ENCODE measurements around the gene SLAMF7. TPM values are rescaled to one million over a fixed set of nuclear protein-coding genes. Genes with fewer than 3 reads are reported as not detected.

SLAMF7 gene
- not detected for total RNA-seq

GRCh38 chr1:160739098-160739511 is at the start of gene SLAMF7:
Gene SLAMF7 (plus strand): TSS chr1:160739247. CDS start chr1:160739302, 55 bp downstream.

GRCh38 chr1:160711602-160712311 is 27.3 kb upstream of the SLAMF7 start, which contains the start of gene CD48:
Gene CD48 (minus strand): TSS chr1:160711822. CDS start chr1:160711763, 59 bp downstream.

GRCh38 chr1:160795951-160796383 is 56.9 kb downstream of the SLAMF7 start, which contains the start of gene LY9:
Gene LY9 (plus strand): TSS chr1:160796174. CDS start chr1:160796188, 14 bp downstream.

Other genes with a start within 250 kb of the SLAMF7 start
- not detected for gene SLAMF6, start 216.0 kb upstream of the SLAMF7 start, total RNA-seq
- 1.6 TPM for gene CD84, start 159.8 kb upstream of the SLAMF7 start, total RNA-seq
- not detected for gene SLAMF1, start 92.2 kb upstream of the SLAMF7 start, total RNA-seq
- gene CD48, start 27.4 kb upstream of the SLAMF7 start, total RNA-seq = not detected
- gene LY9, start 56.9 kb downstream of the SLAMF7 start, total RNA-seq = not detected
- not detected for gene CD244, start 123.6 kb downstream of the SLAMF7 start, total RNA-seq
- gene ITLN1, start 145.9 kb downstream of the SLAMF7 start, total RNA-seq = not detected
- gene ITLN2, start 215.6 kb downstream of the SLAMF7 start, total RNA-seq = not detected